HG02840 (cell line): ENCODE measurements around the gene SELP.
A peak's percentile ranks its signal among the peaks of the same experiment; 100 is the strongest.
"Not testable (repeated sequence)": the region's sequence is repeated elsewhere in the genome, so short reads cannot be mapped to it uniquely, and the experiment has no call there.

Experiments used
- ATAC-seq: cut with Tn5 transposase; IDR thresholded peaks from one replicate; pipeline ENCODE4 v1.9.1; 2021; ENCODE audit warnings: mild to moderate bottlenecking, moderate library complexity, moderate number of reproducible peaks; ENCODE audit not compliant: unreplicated experiment, low FRiP score

The SELP gene

GRCh38 chr1:169630006-169630405 lies at the start of gene SELP:
Gene SELP (minus strand): TSS chr1:169630124. CDS start chr1:169630074, 50 bp downstream.
- ATAC-seq = no peak

GRCh38 chr1:169679692-169680091 lies 49.8 kb upstream of the SELP start:
- no peak for ATAC-seq

GRCh38 chr1:169676001-169676400 lies 46.1 kb upstream of the SELP start:
- ATAC-seq = no peak

- no peak for ATAC-seq
These were observed 40.9 kb upstream of the SELP start for GRCh38 chr1:169670836-169671235.

- not testable (repeated sequence) for ATAC-seq
These were observed 40.3 kb upstream of the SELP start for GRCh38 chr1:169670244-169670643.

GRCh38 chr1:169667699-169668596 lies 38.0 kb upstream of the SELP start:
- not testable (repeated sequence) for ATAC-seq

- peak; percentile 70 for ATAC-seq
These were observed 37.3 kb upstream of the SELP start for GRCh38 chr1:169667227-169667639.

- ATAC-seq = not testable (repeated sequence)
These were observed 32.8 kb upstream of the SELP start for GRCh38 chr1:169662680-169663079.

- not testable (repeated sequence) for ATAC-seq
These were observed 31.1 kb upstream of the SELP start for GRCh38 chr1:169661066-169661465.

GRCh38 chr1:169658777-169659176 lies 28.9 kb upstream of the SELP start:
- ATAC-seq = not testable (repeated sequence)

- ATAC-seq = no peak
These were observed 23.9 kb upstream of the SELP start for GRCh38 chr1:169653873-169654272.

- no peak for ATAC-seq
These were observed 21.1 kb upstream of the SELP start for GRCh38 chr1:169651035-169651434.

- no peak for ATAC-seq
These were observed 20.6 kb upstream of the SELP start for GRCh38 chr1:169650551-169650950.

GRCh38 chr1:169648709-169649108 lies 18.8 kb upstream of the SELP start:
- ATAC-seq = no peak

GRCh38 chr1:169648187-169648586 lies 18.3 kb upstream of the SELP start:
- no peak for ATAC-seq

- ATAC-seq = no peak
These were observed 17.6 kb upstream of the SELP start for GRCh38 chr1:169647512-169647911.

- no peak for ATAC-seq
These were observed 14.4 kb upstream of the SELP start for GRCh38 chr1:169644297-169644696.

GRCh38 chr1:169634877-169635276 lies 5.0 kb upstream of the SELP start:
- no peak for ATAC-seq

GRCh38 chr1:169634145-169634544 lies 4.2 kb upstream of the SELP start:
- no peak for ATAC-seq

- ATAC-seq = no peak
These were observed 1.3 kb upstream of the SELP start for GRCh38 chr1:169631249-169631648.

- ATAC-seq = no peak
These were observed 5.0 kb downstream of the SELP start for GRCh38 chr1:169624912-169625311.

- ATAC-seq = no peak
These were observed 5.8 kb downstream of the SELP start for GRCh38 chr1:169624122-169624521.
